KMS-11 (cell line): ENCODE data around the gene SYT9.

Source experiments
- H2AFZ ChIP-seq: fragments of 200-600 bp; sonication (generic); 2 replicates; pipeline ENCODE4 v1.6.1; 2016; ENCODE audit warnings: antibody characterized with exemption, mixed run types, low read depth
- H3K27ac ChIP-seq: fragments of 200-600 bp; sonication (generic); 2 replicates; pipeline ENCODE4 v1.6.1; 2016; ENCODE audit warnings: mild to moderate bottlenecking, mixed run types
- H3K27me3 ChIP-seq: fragments of 200-600 bp; sonication (generic); 2 replicates; pipeline ENCODE4 v1.6.1; 2017; ENCODE audit warnings: mild to moderate bottlenecking, low read depth, mixed run types, moderate library complexity; ENCODE audit not compliant: insufficient read depth
- H3K36me3 ChIP-seq: fragments of 200-600 bp; sonication (generic); 2 replicates; pipeline ENCODE4 v1.6.1; 2017; ENCODE audit warnings: mild to moderate bottlenecking, mixed run types; ENCODE audit not compliant: insufficient read depth
- H3K4me1 ChIP-seq: fragments of 200-600 bp; sonication (generic); 2 replicates; pipeline ENCODE4 v1.6.1; 2016; ENCODE audit warnings: mild to moderate bottlenecking, low read depth, mixed run types; ENCODE audit not compliant: poor library complexity, severe bottlenecking
- H3K4me2 ChIP-seq: fragments of 200-600 bp; sonication (generic); 2 replicates; pipeline ENCODE4 v1.7.0; 2016; ENCODE audit warnings: mild to moderate bottlenecking, mixed run types
- H3K4me3 ChIP-seq: fragments of 200-600 bp; sonication (generic); IDR thresholded peaks from 2 replicates; pipeline ENCODE4 v1.6.1; 2017; ENCODE audit warnings: low read depth, low read length, mixed read lengths; ENCODE audit not compliant: insufficient read depth
- H3K79me2 ChIP-seq: fragments of 200-600 bp; sonication (generic); 2 replicates; pipeline ENCODE4 v1.6.1; 2016; ENCODE audit warnings: low read depth, mixed run types; ENCODE audit not compliant: insufficient read depth
- H3K9ac ChIP-seq: fragments of 200-600 bp; sonication (generic); 2 replicates; pipeline ENCODE4 v1.6.1; 2016; ENCODE audit warnings: mild to moderate bottlenecking, mixed run types
- H4K20me1 ChIP-seq: fragments of 200-600 bp; sonication (generic); 2 replicates; pipeline ENCODE4 v1.6.1; 2016; ENCODE audit warnings: mild to moderate bottlenecking, mixed run types; ENCODE audit not compliant: insufficient read depth
- TF ChIP-seq, protein P1 (sequence below): fragments of 200-600 bp; sonication (generic); conservative IDR thresholded peaks from 2 replicates; pipeline ENCODE4 v1.6.1; 2017; ENCODE audit warnings: low read depth, mild to moderate bottlenecking, antibody characterized with exemption, low read length, moderate library complexity, mixed read lengths

Gene SYT9

GRCh38 chr11:7348432-7349304, 97.0 kb downstream of the SYT9 start:
- no peaks in the 10 kb centered on the region for H4K20me1 ChIP-seq
- H3K4me2 ChIP-seq: no peak overlapping the region
- no peaks in the 10 kb centered on the region for H3K79me2 ChIP-seq
- H3K36me3 ChIP-seq: no peaks in the 10 kb centered on the region
- H3K27ac ChIP-seq: no peak overlapping the region
- no peaks in the 10 kb centered on the region for H3K4me1 ChIP-seq
- no peaks in the 10 kb centered on the region for H3K27me3 ChIP-seq
- H3K9ac ChIP-seq: no peak overlapping the region
- no peak overlapping the region for H2AFZ ChIP-seq
- no peak overlapping the region for H3K4me3 ChIP-seq
- TF ChIP-seq, protein P1, sequence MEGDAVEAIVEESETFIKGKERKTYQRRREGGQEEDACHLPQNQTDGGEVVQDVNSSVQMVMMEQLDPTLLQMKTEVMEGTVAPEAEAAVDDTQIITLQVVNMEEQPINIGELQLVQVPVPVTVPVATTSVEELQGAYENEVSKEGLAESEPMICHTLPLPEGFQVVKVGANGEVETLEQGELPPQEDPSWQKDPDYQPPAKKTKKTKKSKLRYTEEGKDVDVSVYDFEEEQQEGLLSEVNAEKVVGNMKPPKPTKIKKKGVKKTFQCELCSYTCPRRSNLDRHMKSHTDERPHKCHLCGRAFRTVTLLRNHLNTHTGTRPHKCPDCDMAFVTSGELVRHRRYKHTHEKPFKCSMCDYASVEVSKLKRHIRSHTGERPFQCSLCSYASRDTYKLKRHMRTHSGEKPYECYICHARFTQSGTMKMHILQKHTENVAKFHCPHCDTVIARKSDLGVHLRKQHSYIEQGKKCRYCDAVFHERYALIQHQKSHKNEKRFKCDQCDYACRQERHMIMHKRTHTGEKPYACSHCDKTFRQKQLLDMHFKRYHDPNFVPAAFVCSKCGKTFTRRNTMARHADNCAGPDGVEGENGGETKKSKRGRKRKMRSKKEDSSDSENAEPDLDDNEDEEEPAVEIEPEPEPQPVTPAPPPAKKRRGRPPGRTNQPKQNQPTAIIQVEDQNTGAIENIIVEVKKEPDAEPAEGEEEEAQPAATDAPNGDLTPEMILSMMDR: no peak

- Histone ChIP-seq H3K4me3 (no peak overlapping the region), H2AFZ (no peak overlapping the region), H3K27ac (no peak overlapping the region), H3K4me2 (no peak overlapping the region), H3K4me1 (no peaks in the 10 kb centered on the region), H3K27me3 (no peaks in the 10 kb centered on the region), H3K9ac (no peak overlapping the region), H3K36me3 (no peaks in the 10 kb centered on the region), H3K79me2 (no peaks in the 10 kb centered on the region), H4K20me1 (no peaks in the 10 kb centered on the region)
- TF ChIP-seq, protein P1: no peak
Measured at GRCh38 chr11:7351228-7351627, 99.5 kb downstream of the SYT9 start.

GRCh38 chr11:7353100-7353499, 101.4 kb downstream of the SYT9 start:
- Histone ChIP-seq H3K4me1 (no peaks in the 10 kb centered on the region), H2AFZ (no peak overlapping the region), H3K4me3 (no peak overlapping the region), H3K79me2 (no peaks in the 10 kb centered on the region), H4K20me1 (no peaks in the 10 kb centered on the region), H3K4me2 (no peak overlapping the region), H3K36me3 (no peaks in the 10 kb centered on the region), H3K9ac (no peak overlapping the region), H3K27me3 (no peaks in the 10 kb centered on the region), H3K27ac (no peak overlapping the region)
- TF ChIP-seq, protein P1: peak; percentile 51

GRCh38 chr11:7364660-7365059, 113.0 kb downstream of the SYT9 start:
- Histone ChIP-seq H2AFZ (no peak overlapping the region), H3K36me3 (no peaks in the 10 kb centered on the region), H4K20me1 (no peaks in the 10 kb centered on the region), H3K4me2 (no peak overlapping the region), H3K4me3 (no peak overlapping the region), H3K4me1 (no peaks in the 10 kb centered on the region), H3K79me2 (no peaks in the 10 kb centered on the region), H3K27me3 (no peaks in the 10 kb centered on the region), H3K27ac (no peak overlapping the region), H3K9ac (no peak overlapping the region)
- TF ChIP-seq, protein P1: no peak
